ENCODE data around the gene ABCA2.
A peak's percentile ranks its signal among the peaks of the same experiment; 100 is the strongest.

ABCA2 gene, protein sequence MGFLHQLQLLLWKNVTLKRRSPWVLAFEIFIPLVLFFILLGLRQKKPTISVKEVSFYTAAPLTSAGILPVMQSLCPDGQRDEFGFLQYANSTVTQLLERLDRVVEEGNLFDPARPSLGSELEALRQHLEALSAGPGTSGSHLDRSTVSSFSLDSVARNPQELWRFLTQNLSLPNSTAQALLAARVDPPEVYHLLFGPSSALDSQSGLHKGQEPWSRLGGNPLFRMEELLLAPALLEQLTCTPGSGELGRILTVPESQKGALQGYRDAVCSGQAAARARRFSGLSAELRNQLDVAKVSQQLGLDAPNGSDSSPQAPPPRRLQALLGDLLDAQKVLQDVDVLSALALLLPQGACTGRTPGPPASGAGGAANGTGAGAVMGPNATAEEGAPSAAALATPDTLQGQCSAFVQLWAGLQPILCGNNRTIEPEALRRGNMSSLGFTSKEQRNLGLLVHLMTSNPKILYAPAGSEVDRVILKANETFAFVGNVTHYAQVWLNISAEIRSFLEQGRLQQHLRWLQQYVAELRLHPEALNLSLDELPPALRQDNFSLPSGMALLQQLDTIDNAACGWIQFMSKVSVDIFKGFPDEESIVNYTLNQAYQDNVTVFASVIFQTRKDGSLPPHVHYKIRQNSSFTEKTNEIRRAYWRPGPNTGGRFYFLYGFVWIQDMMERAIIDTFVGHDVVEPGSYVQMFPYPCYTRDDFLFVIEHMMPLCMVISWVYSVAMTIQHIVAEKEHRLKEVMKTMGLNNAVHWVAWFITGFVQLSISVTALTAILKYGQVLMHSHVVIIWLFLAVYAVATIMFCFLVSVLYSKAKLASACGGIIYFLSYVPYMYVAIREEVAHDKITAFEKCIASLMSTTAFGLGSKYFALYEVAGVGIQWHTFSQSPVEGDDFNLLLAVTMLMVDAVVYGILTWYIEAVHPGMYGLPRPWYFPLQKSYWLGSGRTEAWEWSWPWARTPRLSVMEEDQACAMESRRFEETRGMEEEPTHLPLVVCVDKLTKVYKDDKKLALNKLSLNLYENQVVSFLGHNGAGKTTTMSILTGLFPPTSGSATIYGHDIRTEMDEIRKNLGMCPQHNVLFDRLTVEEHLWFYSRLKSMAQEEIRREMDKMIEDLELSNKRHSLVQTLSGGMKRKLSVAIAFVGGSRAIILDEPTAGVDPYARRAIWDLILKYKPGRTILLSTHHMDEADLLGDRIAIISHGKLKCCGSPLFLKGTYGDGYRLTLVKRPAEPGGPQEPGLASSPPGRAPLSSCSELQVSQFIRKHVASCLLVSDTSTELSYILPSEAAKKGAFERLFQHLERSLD (N-terminal part only)

DNA sequence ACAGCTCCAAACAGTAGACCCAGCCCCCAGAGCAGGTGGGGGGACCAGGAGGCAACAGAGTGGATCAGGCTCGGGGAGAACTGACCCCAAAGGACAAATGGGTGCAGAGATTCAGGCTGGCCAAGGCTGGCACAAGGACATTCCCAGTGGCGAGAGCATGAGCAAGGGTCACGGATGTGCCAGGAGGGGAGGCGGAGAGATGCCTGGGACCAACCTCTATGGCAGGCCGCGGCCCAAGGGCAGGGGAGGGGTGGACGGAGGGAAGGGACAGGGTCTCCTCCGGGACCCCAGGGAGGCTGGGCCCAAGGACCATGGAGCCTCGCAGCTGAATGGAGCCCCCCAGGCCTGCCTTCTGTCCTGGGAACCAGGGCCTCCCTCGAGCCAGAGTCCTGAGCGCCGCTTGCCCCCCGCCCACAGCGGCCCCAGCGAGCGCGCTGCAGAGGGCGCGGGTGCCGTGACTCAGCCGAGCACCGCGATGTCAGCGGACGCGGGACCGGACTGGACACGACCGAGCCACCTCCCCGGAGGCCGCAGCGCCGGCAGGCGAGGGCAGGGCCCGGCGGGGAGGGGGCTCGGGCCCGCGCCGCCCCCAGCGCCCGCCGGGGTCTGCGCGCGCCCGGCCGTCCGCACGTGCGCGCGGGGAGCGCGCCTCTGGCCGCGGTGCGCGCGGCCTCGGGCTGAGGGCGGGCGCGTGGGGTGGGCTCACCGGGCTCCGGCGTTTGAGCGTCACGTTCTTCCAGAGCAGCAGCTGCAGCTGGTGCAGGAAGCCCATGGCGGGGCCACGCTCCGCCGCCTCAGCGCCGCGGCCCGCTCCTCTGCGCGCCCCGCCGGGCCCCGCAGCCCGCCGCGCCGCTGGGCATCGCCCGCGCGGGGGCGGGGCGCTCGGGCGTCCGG is at the start of gene ABCA2:
TSS of gene ABCA2 (minus strand) at position 869 of the 894 bp plus-strand sequence. CDS start at position 772, 97 bp downstream.
- no peak for DNase-seq

DNA sequence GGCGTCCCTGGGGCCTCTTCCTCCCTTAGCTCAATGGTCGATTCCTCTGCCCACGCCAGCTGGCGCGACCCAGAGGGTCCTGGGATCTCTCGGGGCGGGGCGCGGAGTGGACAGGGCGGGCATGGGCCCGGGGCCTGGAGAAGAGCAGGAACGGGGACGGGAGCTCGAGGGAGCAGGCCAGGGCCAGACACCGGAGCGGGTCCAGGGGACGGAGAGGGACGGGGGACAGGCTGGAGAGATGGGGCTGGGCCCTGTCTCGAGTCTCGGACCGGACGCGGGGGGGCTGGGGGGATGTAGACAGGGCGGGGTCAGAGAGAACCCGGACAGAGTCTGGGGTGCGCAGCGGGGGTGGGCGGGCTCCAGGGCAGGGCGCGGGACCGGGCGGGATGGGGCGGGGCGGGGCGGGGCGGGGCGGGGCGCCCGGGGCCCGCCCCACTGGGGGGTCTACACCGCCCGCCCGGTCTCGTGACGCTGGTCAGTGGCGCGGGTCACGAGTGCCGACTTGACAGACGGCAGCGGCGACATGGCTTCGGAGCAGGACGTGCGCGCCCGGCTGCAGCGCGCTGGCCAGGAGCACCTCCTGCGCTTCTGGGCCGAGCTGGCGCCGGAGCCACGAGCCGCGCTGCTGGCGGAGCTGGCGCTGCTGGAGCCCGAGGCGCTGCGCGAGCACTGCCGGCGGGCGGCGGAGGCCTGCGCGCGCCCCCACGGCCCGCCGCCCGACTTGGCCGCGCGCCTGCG is 49.1 kb upstream of the ABCA2 start, which contains the start of gene UAP1L1:
TSS of gene UAP1L1 (plus strand) at position 508 of the 738 bp plus-strand sequence. CDS start at position 524, 16 bp downstream.
- peak; percentile 68 for DNase-seq

DNA sequence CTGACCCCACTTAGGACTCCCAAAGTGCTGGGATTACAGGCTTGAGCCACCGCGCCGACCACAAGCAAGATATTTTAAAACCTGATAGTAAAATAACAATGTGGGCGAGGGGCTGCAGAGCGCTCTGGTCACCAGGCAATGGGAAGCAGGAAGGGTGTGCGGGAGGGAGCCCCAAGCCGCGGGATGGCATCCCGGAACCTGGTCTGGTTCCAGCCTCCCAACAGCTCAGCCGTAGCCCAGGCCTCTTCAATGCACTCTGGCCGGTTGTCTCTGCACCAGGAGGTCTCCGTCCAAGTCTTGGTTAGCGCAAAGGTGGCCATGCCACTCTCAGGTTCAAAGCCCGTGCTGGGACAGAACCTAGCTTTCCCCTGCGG is 48.6 kb upstream of the ABCA2 start:
- no peak for DNase-seq

DNA sequence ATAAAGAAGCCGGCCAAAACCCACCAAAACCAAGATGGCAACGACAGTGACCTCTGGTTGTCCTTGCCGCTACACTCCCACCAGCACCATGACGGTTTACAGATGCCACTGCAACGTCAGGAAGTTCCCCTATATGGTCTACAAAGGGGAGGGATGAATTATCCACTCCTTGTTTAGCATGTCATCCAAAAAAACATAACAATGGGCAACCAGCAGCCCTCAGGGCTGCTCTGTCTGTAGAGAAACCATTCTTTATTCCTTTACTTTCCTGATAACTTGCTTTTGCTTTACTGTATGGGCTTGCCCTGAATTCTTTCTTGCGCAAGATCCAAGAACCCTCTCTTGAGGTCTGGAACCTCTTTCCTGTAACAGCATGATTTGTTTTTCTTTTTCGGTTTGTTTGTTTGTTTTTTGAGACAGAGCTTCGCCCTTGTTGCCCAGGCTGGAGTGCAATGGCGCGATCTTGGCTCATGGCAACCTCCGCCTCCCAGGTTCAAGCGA is 47.3 kb upstream of the ABCA2 start:
- no peak for DNase-seq

DNA sequence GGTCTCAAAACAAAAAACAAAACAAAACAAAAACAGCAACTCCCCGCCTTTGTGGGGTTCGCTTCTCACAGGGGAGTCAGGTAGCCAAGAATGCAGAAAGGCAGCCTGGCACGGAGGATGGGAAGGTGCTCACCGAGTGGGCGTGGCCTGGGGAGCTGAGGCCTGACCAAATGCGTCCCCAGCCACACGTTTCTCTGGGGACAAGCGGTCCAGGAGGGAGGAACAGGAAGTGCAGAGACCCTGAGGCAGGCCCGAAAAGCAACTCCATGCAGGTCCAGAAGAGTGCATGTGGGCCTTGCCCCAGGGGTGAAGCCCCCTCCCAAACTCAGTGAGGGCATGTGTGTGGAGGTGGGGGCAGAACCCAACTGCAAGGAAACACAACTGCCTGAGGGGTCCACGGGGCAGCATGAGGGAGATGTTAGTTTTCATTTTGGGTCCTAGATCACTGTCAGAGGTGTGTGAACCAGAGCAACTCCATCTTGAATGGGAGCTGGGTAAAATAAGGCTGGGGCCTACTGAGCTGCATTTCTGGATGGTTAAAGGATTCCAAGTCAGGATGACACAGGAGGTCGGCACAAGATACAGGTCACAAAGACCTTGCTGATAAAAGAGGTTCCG is 46.7 kb upstream of the ABCA2 start:
- no peak for DNase-seq

DNA sequence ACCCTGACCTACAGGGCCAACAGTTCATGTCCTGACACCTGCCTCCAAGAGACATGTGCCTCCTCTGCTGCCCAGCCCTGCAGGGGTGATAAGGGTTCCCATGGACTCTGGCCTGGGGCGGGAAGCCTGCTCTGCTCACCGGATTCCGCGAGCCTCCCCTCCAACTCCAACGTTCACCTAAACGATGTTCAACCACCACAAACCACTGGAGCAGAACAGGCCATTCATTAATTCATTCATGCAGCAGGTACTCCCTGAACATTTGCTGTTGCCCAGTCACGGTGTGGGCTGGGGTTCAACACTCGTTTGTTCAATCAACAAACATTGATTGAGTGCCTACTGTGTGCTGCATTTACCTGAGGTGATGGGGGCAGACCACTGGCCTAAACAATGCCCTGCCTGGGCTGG is 46.0 kb upstream of the ABCA2 start:
- DNase-seq, result no peak

DNA sequence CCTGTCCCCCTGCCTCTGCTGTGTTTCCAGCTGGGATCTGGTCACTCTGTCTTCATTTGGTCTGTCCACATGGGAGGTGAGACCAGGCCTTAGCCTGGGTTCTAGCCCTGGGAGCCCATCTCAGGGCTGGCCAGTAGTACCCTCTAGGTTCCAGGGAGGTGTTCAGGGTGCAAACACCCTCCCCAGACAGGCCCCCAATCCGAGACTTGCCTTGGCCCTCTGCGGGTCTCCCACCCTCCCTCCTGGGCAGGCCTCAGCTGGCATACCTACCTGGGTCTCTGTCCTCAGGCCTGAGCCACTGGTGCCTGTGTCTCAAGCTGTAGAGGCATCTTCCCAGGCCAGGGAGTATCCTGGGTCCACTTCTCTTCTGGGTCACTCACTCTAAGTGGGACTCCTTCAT is 43.2 kb upstream of the ABCA2 start:
- no peak for DNase-seq

DNA sequence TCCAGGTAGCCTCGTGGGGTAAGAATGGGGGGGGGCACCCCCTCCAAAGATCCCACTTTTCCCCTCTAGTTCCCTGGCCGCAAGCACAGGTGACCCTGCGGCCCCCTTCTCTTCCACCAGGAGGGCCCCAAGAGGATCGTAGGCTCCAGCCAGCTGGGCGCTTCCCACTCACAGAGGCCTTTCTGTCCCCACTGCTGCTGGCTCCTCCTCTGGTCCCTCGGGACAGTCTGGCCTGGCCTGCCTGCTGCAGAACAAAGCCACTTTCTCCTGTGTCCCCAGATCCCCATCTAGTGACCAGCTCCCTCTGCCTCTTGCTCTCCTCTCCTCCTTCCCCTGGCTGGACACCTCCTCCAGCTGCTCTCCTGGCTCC is 42.9 kb upstream of the ABCA2 start:
- no peak for DNase-seq

DNA sequence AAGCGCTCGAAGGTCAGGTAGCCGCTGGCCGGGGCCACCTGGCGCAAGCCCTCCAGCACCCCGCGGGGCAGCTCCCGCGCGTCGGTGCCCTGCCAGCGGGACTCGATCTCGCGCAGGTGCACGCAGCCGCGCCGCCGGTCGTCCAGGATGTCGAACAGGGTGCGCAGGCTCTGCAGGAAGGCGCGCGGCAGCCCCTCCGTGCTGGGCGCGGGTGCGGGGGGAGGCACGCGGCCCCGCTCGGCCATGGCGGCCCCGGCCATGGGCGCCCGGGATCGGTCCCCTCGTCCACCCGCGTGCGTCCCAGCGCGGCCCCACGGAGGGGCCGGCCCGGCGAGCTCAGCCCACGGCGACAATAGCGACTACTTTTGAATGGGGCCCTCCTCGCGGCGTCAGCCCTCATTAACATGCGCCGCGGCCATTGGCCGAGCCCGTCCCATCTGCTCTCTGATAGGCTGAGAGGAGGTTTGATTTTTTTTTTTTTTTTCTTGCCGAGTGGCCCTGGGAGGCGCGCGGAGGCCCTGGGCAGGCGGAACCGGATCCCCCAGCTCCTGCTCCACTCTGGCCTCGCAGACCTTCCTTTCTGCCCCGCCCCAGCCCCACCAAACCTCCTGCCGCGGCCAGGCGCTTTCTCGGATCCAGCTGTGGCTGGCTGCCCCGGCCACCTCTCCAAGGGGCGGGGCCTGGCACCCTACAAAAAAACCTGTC is 42.3 kb upstream of the ABCA2 start, which contains the start of gene SAPCD2:
TSS of gene SAPCD2 (minus strand) at position 357 of the 705 bp plus-strand sequence. CDS start at position 260, 97 bp downstream.
- DNase-seq, result peak; percentile 90

DNA sequence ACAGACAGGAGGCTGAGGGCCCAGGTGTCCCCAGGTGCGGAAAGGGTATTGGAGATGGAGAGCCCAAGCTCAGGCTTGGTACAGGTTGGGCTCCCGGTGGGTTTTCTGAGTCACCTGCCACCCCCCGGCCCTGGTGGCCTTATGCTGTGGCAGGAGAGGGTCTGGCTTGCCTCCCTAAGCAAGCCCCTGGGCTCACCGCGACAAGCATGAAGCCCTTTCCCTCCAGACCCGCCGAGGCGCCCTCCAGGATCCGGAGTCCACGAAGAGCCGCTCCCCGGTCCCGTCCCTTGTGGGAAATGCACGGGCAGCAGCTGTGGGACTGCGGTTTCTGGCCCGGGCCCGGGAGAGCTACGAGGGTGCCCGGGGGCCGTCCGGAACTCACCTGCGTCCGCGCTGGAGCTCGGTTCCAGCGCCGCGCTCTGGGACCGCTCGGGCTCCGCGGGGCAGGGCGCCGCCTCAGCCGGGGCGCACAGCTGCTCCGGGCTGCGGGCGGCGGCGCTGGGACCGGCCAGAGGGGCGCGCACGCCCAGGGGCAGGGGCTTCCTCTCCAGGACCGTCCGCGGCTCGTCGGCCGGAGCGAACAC is 41.6 kb upstream of the ABCA2 start:
- DNase-seq, result no peak

DNA sequence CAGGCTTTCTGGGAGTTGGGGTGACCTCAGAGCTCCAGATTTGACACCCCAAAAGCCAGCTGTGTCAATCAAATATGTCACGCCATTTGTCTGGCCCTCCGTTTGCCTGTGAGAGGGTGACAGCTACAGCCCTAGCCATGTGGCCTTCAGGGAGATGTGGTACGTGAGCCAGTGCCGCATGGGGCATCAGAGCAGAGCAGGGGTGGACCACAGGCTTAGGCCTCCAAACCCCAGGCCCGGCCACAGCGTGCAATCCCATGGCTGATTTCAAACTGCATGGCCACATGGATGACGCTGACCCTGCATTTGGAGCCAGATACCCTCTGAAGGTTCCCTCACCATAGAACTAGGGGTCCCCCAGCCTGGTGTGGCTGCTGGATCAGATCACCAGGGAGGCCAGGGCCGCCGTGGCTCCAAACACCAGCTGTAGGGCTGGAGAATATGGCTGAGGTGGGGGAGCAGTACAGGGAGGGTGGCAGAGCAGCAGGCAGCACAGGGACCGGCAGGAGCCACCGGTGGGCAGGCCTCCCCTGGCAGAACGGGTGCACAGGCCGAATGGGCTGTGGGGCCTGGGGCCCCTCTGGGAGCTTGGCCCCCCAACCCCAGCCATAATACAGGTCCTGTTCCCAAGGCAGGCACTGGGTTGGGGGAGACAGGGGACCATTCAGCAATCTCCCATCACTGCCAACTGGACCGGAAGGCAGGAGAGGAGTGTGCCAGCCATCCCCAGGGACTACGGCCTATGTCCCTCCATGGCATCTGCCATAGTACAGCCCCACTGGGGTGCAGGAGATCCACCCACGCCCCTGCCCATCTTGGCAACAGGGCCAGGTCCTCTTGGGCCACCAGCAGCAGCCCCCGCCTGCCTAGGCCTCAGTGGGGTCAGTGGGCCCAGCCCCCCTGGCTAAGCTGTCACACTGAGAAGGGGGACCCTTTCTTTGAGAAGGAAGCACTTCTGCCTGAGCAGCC is 40.8 kb upstream of the ABCA2 start:
- no peak for DNase-seq

DNA sequence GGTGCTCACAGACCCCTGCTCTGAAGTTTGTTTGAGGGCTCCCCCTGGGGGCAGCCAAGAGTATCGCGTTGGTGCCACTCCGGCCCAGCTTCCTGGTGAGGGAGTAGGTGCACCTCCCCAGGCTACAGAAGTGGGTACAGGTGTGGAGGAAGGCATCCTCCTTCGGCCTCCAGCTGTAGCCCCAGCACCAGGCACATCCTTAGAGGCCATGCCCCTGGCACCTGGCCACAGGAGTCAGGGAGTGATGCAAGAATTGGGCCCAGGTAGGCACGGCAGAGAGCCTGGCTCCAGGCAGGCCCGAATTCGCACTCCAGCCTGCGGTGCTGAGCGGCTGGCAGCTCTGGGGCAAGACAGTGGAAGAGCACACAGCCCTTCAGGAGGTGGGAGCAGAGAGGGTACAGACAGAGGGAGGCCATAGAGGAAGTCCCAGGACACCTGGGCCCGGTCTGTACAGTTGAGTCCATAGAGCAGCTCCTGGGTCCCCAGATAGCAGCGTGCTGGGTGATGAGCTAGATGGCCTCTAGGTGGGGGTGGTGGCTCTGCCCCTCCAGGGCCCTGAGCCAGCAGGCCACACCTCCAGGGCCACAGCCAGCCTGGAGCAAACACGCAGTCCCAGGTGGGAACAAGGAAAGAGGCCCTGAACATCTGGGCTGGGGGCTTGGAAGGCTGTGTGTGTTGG is 40.0 kb upstream of the ABCA2 start:
- DNase-seq, result peak; percentile 88

DNA sequence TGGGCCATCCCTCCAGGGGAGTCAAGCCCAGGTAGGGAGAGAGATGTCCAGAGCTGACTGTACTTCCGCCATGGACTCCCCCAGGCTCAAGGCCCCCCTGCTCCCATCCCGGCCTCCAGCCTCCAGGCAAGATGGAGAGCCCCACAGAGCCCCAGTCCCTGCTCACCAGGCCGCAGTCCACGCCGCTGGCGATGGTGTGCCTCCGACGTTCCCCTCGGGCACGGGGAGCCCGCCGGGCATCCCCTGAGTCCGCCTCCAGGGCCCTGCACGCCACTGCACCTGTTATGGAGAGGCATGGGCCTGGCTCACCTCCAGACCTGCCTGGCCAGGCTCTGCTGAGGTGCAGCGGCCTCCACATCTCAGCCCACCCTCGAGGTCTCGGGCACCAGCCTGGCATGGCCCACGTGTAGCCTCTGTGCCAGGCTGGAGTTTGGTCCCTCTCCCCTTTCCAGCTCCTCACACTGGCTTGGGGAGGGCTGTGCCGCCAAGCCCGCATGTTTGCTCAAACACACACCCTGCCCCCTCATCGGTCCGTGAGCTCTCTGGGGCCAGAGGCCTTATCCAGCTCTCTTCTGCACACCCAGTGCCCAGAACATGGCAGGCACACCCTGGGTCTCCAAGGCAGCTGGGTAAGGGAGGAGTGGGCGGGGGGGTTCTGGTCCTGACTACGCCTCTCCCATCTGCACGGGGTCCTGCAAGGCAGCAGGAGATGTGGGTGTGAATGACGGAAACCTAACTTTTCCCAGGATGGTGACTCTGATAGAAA is 38.2 kb upstream of the ABCA2 start:
- DNase-seq, result no peak

DNA sequence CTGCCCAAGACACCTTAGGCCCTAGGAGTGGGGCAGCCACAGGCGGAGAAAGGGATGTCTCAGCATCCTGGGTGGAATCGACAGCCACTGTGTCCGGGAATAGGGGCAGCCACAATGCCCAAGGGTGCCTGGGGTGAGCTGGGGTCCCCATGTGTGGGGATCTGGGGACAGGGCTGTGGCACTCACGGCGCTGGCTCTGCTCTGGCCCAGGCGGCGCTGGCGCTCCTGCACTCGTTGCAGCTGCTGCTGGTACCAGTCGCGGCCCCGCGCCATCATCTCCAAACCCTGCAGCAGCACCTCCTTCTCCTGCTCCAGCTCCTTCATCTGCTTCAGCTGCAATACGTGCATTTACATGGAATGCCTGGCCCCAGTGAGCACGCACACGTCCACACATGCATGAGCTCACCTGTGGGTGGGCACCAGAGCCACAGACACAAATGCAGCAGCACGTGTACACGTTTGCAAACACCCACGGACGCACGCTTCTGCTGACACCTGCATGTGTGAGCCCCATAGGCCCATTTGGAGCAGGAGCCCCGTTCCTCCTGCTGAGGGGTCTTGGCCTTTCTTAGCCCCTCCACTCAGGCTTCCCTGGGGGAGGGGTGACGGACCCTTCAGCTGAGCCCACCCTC is 37.4 kb upstream of the ABCA2 start:
- DNase-seq, result no peak

DNA sequence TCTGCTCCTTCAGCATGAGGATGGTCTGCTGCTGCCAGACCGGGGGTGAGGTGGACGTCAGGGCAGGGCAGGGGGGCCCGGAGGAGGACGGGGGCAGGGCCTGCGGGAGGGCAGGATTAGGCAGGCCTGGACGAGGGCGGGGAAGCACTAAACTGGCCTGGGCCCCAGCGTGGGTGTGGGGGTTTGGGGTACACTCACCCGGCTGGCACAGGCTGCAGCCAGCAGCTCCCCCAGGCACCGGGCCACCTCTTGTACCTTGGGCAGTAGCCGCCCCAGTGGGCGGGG is 36.8 kb upstream of the ABCA2 start:
- no peak for DNase-seq

Data from stimulated activated CD4-positive, alpha-beta T cell treated with anti-CD3 and anti-CD28 coated beads, Interleukin-15, amount 100 ng/mL, for 24 hours (primary cell).